H1 (cell line): ENCODE results near the gene DDB1. TPM values are rescaled to one million over a fixed set of nuclear protein-coding genes. Genes with fewer than 3 reads are reported as not detected.

ENCODE experiments used
- CTCF ChIA-PET: fragments of 300-600 bp; sonication (Branson Sonifier 250); formaldehyde crosslinking; loops from one replicate; lab custom pipeline; 2021; ENCODE audit not compliant: partially characterized antibody; lab: Charles Lee
- POLR2A ChIA-PET: fragments of 300-600 bp; sonication (Branson Sonifier 250); formaldehyde crosslinking; loops from one replicate; lab custom pipeline; 2021; ENCODE audit warnings: inconsistent platforms; ENCODE audit not compliant: partially characterized antibody; lab: Charles Lee
- DNase-seq, 2 experiments: peaks; one replicate each; pipeline versions ENCODE4 v3.0.0 to v3.0.0-alpha.2; 2010 to 2022; ENCODE audit warnings: low spot score in 2 of 2, low read depth in 1 of 2, mixed read lengths in 1 of 2
- FAIRE-seq: peaks from 2 replicates; lab custom pipeline; 2011; peaks lifted over from hg19 to GRCh38; lab: Jason Lieb, UNC
- H2AFZ ChIP-seq: 2 replicates; pipeline ENCODE4 v1.8.1; 2012; ENCODE audit warnings: low read length, inconsistent platforms
- H2AK5ac ChIP-seq: 2 replicates; pipeline ENCODE4 v1.6.1; 2013; ENCODE audit warnings: low read depth, low read length
- H2BK120ac ChIP-seq: replicated peaks from 2 replicates; pipeline ENCODE3; 2013; ENCODE audit warnings: low read depth, low read length, inconsistent platforms
- H2BK12ac ChIP-seq: 2 replicates; pipeline ENCODE4 v1.6.1; 2013; ENCODE audit warnings: low read depth, low read length
- H2BK15ac ChIP-seq: 2 replicates; pipeline ENCODE4 v1.6.1; 2013; ENCODE audit warnings: low read length
- H2BK20ac ChIP-seq: 2 replicates; pipeline ENCODE4 v1.6.1; 2013; ENCODE audit warnings: low read length
- H2BK5ac ChIP-seq: 2 replicates; pipeline ENCODE4 v1.6.1; 2013; ENCODE audit warnings: low read depth, low read length
- H3K14ac ChIP-seq: 2 replicates; pipeline ENCODE4 v1.6.1; 2013; ENCODE audit warnings: inconsistent platforms; ENCODE audit not compliant: insufficient read length
- H3K18ac ChIP-seq: 2 replicates; pipeline ENCODE4 v1.6.1; 2013; ENCODE audit warnings: low read length; ENCODE audit errors: extremely low read depth
- H3K23ac ChIP-seq: 2 replicates; pipeline ENCODE4 v1.6.1; 2013; ENCODE audit warnings: inconsistent platforms; ENCODE audit not compliant: insufficient read length
- H3K23me2 ChIP-seq: 2 replicates; pipeline ENCODE4 v1.6.1; 2013; ENCODE audit warnings: low read depth, low read length
- H3K27ac ChIP-seq: 2 replicates; pipeline ENCODE4 v1.6.1; 2011; ENCODE audit warnings: low read depth, low read length, inconsistent platforms
- H3K27me3 ChIP-seq, 4 experiments: replicated peaks in 1 of 4; 1 replicate in 1 of 4; 2 replicates in 3 of 4; pipeline versions ENCODE4 v1.6.1 to v1.8.1; 2011 to 2013; ENCODE audit warnings: low read length in 3 of 4, mild to moderate bottlenecking in 3 of 4, inconsistent platforms in 2 of 4, mixed read lengths in 2 of 4, moderate library complexity in 1 of 4; ENCODE audit not compliant: control insufficient read depth in 3 of 4, insufficient read depth in 3 of 4; ENCODE audit errors: extremely low read depth in 1 of 4
- H3K36me3 ChIP-seq, 4 experiments: 2 replicates each; pipeline versions ENCODE4 v1.6.1 to v1.8.1; 2011 to 2013; ENCODE audit warnings: mild to moderate bottlenecking in 4 of 4, low read length in 3 of 4, moderate library complexity in 2 of 4, control low read depth in 1 of 4, inconsistent platforms in 1 of 4; ENCODE audit not compliant: insufficient read depth in 4 of 4, control insufficient read depth in 2 of 4
- H3K4ac ChIP-seq: replicated peaks from 2 replicates; pipeline ENCODE3; 2013; ENCODE audit warnings: low read length, low read depth, mixed read lengths, inconsistent platforms; ENCODE audit not compliant: insufficient read length
- H3K4me1 ChIP-seq, 4 experiments: replicated peaks in 1 of 4; 1 replicate in 1 of 4; 2 replicates in 3 of 4; pipeline versions ENCODE4 v1.6.1 to v1.8.1; 2011 to 2013; ENCODE audit warnings: low read length in 3 of 4, inconsistent platforms in 2 of 4, mixed read lengths in 1 of 4; ENCODE audit not compliant: insufficient read depth in 4 of 4, control insufficient read depth in 3 of 4
- H3K4me2 ChIP-seq, 2 experiments: 2 replicates each; pipeline versions ENCODE4 v1.6.1 to v1.8.1; 2011 to 2013; ENCODE audit warnings: low read depth in 2 of 2, low read length in 2 of 2, control low read depth in 1 of 2, inconsistent platforms in 1 of 2, mild to moderate bottlenecking in 1 of 2; ENCODE audit not compliant: insufficient read depth in 1 of 2
- H3K4me3 ChIP-seq, 4 experiments: fragments of 200-600, 300-600 bp in 1 of 4; sonication (generic), shearing (Covaris generic), sonication (Bioruptor Twin) in 1 of 4; 2 replicates each; pipeline versions ENCODE4 v1.5.1 to v1.8.1; 2011 to 2016; ENCODE audit warnings: low read length in 4 of 4, low read depth in 3 of 4, control low read depth in 2 of 4, inconsistent platforms in 2 of 4, mild to moderate bottlenecking in 2 of 4, mixed read lengths in 1 of 4, moderate library complexity in 1 of 4; ENCODE audit not compliant: insufficient read depth in 2 of 4; ENCODE audit errors: extremely low read depth in 1 of 4
- H3K56ac ChIP-seq: replicated peaks from 2 replicates; pipeline ENCODE3; 2013; ENCODE audit warnings: low read depth, mild to moderate bottlenecking, mixed read lengths, low read length, inconsistent platforms; ENCODE audit not compliant: insufficient read length
- H3K79me1 ChIP-seq: 2 replicates; pipeline ENCODE4 v1.6.1; 2013; ENCODE audit warnings: low read depth, low read length, control low read depth
- H3K79me2 ChIP-seq, 2 experiments: 2 replicates each; pipeline versions ENCODE4 v1.6.1 to v1.8.1; 2012 to 2013; ENCODE audit warnings: low read length in 2 of 2, mild to moderate bottlenecking in 2 of 2, inconsistent platforms in 1 of 2; ENCODE audit not compliant: insufficient read depth in 2 of 2, control insufficient read depth in 1 of 2
- H3K9ac ChIP-seq, 4 experiments: replicated peaks in 1 of 4; 1 replicate in 1 of 4; 2 replicates in 3 of 4; pipeline versions ENCODE4 v1.6.1 to v1.8.1; 2011 to 2013; ENCODE audit warnings: low read depth in 3 of 4, low read length in 3 of 4, control low read depth in 2 of 4, mild to moderate bottlenecking in 2 of 4, moderate library complexity in 2 of 4, inconsistent platforms in 1 of 4; ENCODE audit errors: extremely low read depth in 1 of 4
- H3K9me3 ChIP-seq, 2 experiments: 2 replicates each; pipeline versions ENCODE4 v1.6.1 to v1.8.1; 2012 to 2013; ENCODE audit warnings: mild to moderate bottlenecking in 2 of 2, moderate library complexity in 2 of 2, control low read depth in 1 of 2, inconsistent platforms in 1 of 2, low read depth in 1 of 2, low read length in 1 of 2, mixed read lengths in 1 of 2; ENCODE audit not compliant: insufficient read depth in 2 of 2
- H4K20me1 ChIP-seq, 2 experiments: replicated peaks in 1 of 2; 2 replicates each; pipeline versions ENCODE3 to v1.8.1; 2011 to 2013; ENCODE audit warnings: inconsistent platforms in 2 of 2, low read length in 2 of 2, mild to moderate bottlenecking in 1 of 2; ENCODE audit not compliant: insufficient read depth in 2 of 2, control insufficient read depth in 1 of 2
- H4K5ac ChIP-seq: 2 replicates; pipeline ENCODE4 v1.6.1; 2013; ENCODE audit warnings: low read length, low read depth, mixed read lengths, inconsistent platforms; ENCODE audit not compliant: insufficient read length
- H4K8ac ChIP-seq: 2 replicates; pipeline ENCODE4 v1.8.0; 2013; ENCODE audit warnings: mild to moderate bottlenecking, moderate library complexity, low read length, inconsistent platforms; ENCODE audit not compliant: insufficient read depth; ENCODE audit errors: extremely low read depth
- H4K91ac ChIP-seq: replicated peaks from 2 replicates; pipeline ENCODE3; 2013; ENCODE audit warnings: low read length, mixed read lengths, inconsistent platforms; ENCODE audit not compliant: insufficient read length
- BCL11A ChIP-seq, 2 experiments: IDR thresholded peaks; one replicate each; pipeline ENCODE4 v1.6.1; 2011; ENCODE audit warnings: low read depth in 2 of 2, low read length in 2 of 2, mild to moderate bottlenecking in 2 of 2
- CEBPB ChIP-seq: IDR thresholded peaks from 2 replicates; pipeline ENCODE4 v1.6.1; 2012; ENCODE audit warnings: low read depth, low read length
- CHD1 ChIP-seq: IDR thresholded peaks from 2 replicates; pipeline ENCODE4 v1.6.1; 2012; ENCODE audit warnings: low read depth, low read length, improper control_type of control experiment
- CREB1 ChIP-seq: IDR thresholded peaks from 2 replicates; pipeline ENCODE4 v1.6.1; 2012; ENCODE audit warnings: inconsistent platforms
- EZH2 ChIP-seq: fragments of 200-600 bp; sonication (generic); IDR thresholded peaks from 2 replicates; pipeline ENCODE4 v1.7.1; 2012; ENCODE audit warnings: low read depth, mild to moderate bottlenecking, moderate library complexity, low read length, inconsistent platforms; ENCODE audit not compliant: severe bottlenecking
- HDAC6 ChIP-seq: IDR thresholded peaks from one replicate; pipeline ENCODE4 v1.7.1; 2012; ENCODE audit warnings: low read depth, mild to moderate bottlenecking, inconsistent platforms, low read length, moderate library complexity
- JUN ChIP-seq: IDR thresholded peaks from 2 replicates; pipeline ENCODE4 v1.6.1; 2011; ENCODE audit warnings: low read depth, mild to moderate bottlenecking, improper control_type of control experiment, low read length
- NANOG ChIP-seq: IDR thresholded peaks from 2 replicates; pipeline ENCODE4 v1.6.1; 2011; ENCODE audit warnings: low read length, low read depth, mild to moderate bottlenecking, inconsistent platforms; ENCODE audit not compliant: insufficient read depth, poor library complexity, severe bottlenecking
- POLR2AphosphoS5 ChIP-seq: IDR thresholded peaks from 2 replicates; pipeline ENCODE4 v1.6.1; 2011; ENCODE audit warnings: low read depth, low read length
- RBBP5 ChIP-seq: IDR thresholded peaks from 2 replicates; pipeline ENCODE4 v1.7.1; 2012; ENCODE audit warnings: low read depth, mild to moderate bottlenecking, inconsistent platforms, low read length, moderate library complexity, borderline replicate concordance
- RFX5 ChIP-seq: IDR thresholded peaks from 2 replicates; pipeline ENCODE4 v1.6.1; 2011; ENCODE audit warnings: low read depth, low read length, improper control_type of control experiment, borderline replicate concordance
- RNF2 ChIP-seq: fragments of 200-900, 300-1000 bp; sonication (generic); IDR thresholded peaks from 2 replicates; pipeline ENCODE4 v1.7.1; 2016; ENCODE audit warnings: borderline replicate concordance, low read depth, mild to moderate bottlenecking, antibody characterized with exemption, low read length; ENCODE audit not compliant: poor library complexity, severe bottlenecking; ENCODE audit errors: missing control alignments
- SRF ChIP-seq: IDR thresholded peaks from 2 replicates; pipeline ENCODE4 v1.6.1; 2011; ENCODE audit warnings: mild to moderate bottlenecking, low read depth, low read length, moderate library complexity
- ZNF274 ChIP-seq: IDR thresholded peaks from 2 replicates; pipeline ENCODE4 v1.7.0; 2012; ENCODE audit warnings: low read length, borderline replicate concordance; ENCODE audit errors: extremely low read depth
- WGBS, 2 experiments: shearing (Covaris generic) in 1 of 2; methylation state at CpG; one replicate each; pipeline versions ENCODE4 v1.1.6 to v1.1.7; 2013 to 2015; ENCODE audit warnings: low lambda C conversion rate in 2 of 2, mixed read lengths in 2 of 2, inconsistent platforms in 1 of 2, low coverage in 1 of 2, missing lambda C conversion rate in 1 of 2; ENCODE audit not compliant: insufficient replicate concordance in 2 of 2, insufficient coverage in 1 of 2, insufficient read length in 1 of 2; ENCODE audit errors: extremely low coverage in 1 of 2, missing lambda C conversion rate in 1 of 2; 5-methylcytosine and 5-hydroxymethylcytosine counted together
- polyA plus RNA-seq, 7 experiments: library from polyadenylated mRNA; depleted of rRNA in 3 of 7; stranded (reverse) in 5 of 7; unstranded in 2 of 7; fragments of >200 nt in 5 of 7; fragments of 200-250 nt in 2 of 7; gene quantifications; 1 replicate in 5 of 7; 2 replicates in 1 of 7; 4 replicates in 1 of 7; pipeline versions ENCODE4 v1.2.1 to v1.2.3, GENCODE V29; 2011 to 2013; ENCODE audit warnings: missing spikeins in 2 of 7, mixed read lengths in 2 of 7
- total RNA-seq: library from RNA; stranded (reverse); fragmentation: NEBNext Ultra II Directional; extraction: Animal tissue kit (Norgen Biotek cat#: 25700); gene quantifications from 2 replicates; pipeline ENCODE4 v1.2.1, GENCODE V29; 2021

DDB1 gene
- total and polyA plus RNA-seq, 2 of the 8 experiments (the other 6 are each of a cell fraction or from before 2014, with no cell fraction given) = 275 to 306 TPM

DNA sequence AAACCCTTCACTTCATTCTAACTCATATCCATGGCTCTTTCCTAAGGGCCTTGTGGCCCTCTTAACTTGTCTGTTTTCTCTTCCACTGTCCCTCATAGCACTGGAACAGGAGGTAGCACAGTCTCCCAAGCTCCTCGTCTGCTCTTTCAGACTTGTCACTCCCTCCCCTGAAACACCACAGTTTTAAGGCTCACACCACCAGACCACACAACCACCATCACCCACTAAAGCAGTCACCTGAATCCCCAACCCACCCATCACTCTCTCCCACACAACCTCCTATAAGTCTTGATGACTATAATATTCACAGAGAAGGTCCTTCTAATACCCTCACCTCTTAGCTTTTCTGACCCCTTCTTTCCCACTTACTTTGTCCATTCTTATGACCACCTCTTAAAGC lies 26.7 kb downstream of the DDB1 start:
- no peak overlapping the region for H3K23ac ChIP-seq
- H3K4me3 ChIP-seq = no peak overlapping the region
- no peak overlapping the region for H3K14ac ChIP-seq
- peaks cover 65 to 90% (median 85%) of the 10 kb centered on the region in 4 experiments for H3K36me3 ChIP-seq
- H3K4me2 ChIP-seq = no peak overlapping the region
- H3K9me3 ChIP-seq = no peaks in the 10 kb centered on the region
- no peaks in the 10 kb centered on the region; the same call in 1 of the 2 replicates for H3K79me1 ChIP-seq
- H3K23me2 ChIP-seq = no peaks in the 10 kb centered on the region; the same call in 1 of the 2 replicates
- no peak overlapping the region for H4K5ac ChIP-seq
- H2AK5ac ChIP-seq = no peak overlapping the region
- H4K91ac ChIP-seq = no peak overlapping the region
- FAIRE-seq = no peak
- H4K20me1 ChIP-seq = peaks cover 4 to 6% of the 10 kb centered on the region in 2 experiments
- 94% methylated on average over 1 of the region's 1 CpG; no CpG with 5 or more reads in 1 of the 2 experiments for WGBS, 2 experiments
- ChIA-PET POLR2A (interaction anchor here (0.9 to 1.6 kb wide), 3 partner anchors 9 to 91 kb away, joined by 3 to 5 read pairs (median 4); no protein-coding TSS in a partner anchor), CTCF (interaction anchor here (1.9 kb wide), 1 partner anchor 10 kb away, joined by 5 read pairs; no protein-coding TSS in a partner anchor)
- H3K9ac ChIP-seq = no peak overlapping the region
- H2BK15ac ChIP-seq = no peak overlapping the region
- no peak overlapping the region for H2BK20ac ChIP-seq
- H2BK12ac ChIP-seq = no peak overlapping the region
- H3K27ac ChIP-seq = no peak overlapping the region
- no peak overlapping the region for H2BK5ac ChIP-seq
- DNase-seq = no peak
- H3K18ac ChIP-seq = no peak overlapping the region
- no peak overlapping the region for H4K8ac ChIP-seq
- H3K4me1 ChIP-seq = no peaks in the 10 kb centered on the region
- no peaks in the 10 kb centered on the region for H3K27me3 ChIP-seq
- no peak overlapping the region for H3K56ac ChIP-seq
- H2AFZ ChIP-seq = no peak overlapping the region
- H3K4ac ChIP-seq = no peak overlapping the region
- H2BK120ac ChIP-seq = no peak overlapping the region
- TF ChIP-seq CREB1 (no peak), JUN (no peak), EZH2 (no peak), RFX5 (no peak), CEBPB (no peak), POLR2AphosphoS5 (no peak), BCL11A (IDR thresholded peaks at IDR 0.05; ENCODE audit: low read depth in 2 of 2, low read length in 2 of 2) (no peak), CHD1 (no peak), ZNF274 (no peak), RNF2 (no peak), SRF (no peak), RBBP5 (no peak), NANOG (no peak), HDAC6 (no peak)
- no peaks in the 10 kb centered on the region for H3K79me2 ChIP-seq
